RWPE2 (cell line): ENCODE data around the gene TEDC2.

Source experiments
- ATAC-seq: fragments of 200-7000 bp; cut with Tn5 transposase; 3 replicates; pipeline ENCODE4 v1.9.1; 2021; ENCODE audit warnings: low read depth
- DNase-seq: peaks from one replicate; pipeline ENCODE4 v3.0.0-alpha.2; 2020; ENCODE audit warnings: low spot score
- H3K27ac ChIP-seq: fragments of 450-650 bp; 2 replicates; pipeline ENCODE4 v1.5.1; 2017; ENCODE audit warnings: mild to moderate bottlenecking; ENCODE audit not compliant: poor library complexity, severe bottlenecking
- H3K27me3 ChIP-seq: fragments of 250-450 bp; sonication (Bioruptor Pico); 2 replicates; pipeline ENCODE4 v1.5.1; 2021; ENCODE audit warnings: mild to moderate bottlenecking, moderate library complexity; ENCODE audit not compliant: insufficient read depth, poor library complexity, severe bottlenecking
- H3K36me3 ChIP-seq: fragments of 250-450 bp; sonication (Bioruptor Pico); 2 replicates; pipeline ENCODE4 v1.5.1; 2020; ENCODE audit warnings: low read depth, mild to moderate bottlenecking, moderate library complexity
- H3K4me1 ChIP-seq: fragments of 250-450 bp; sonication (Bioruptor Pico); 2 replicates; pipeline ENCODE4 v1.5.1; 2021; ENCODE audit warnings: mild to moderate bottlenecking, moderate library complexity; ENCODE audit not compliant: insufficient read depth, poor library complexity, severe bottlenecking
- H3K4me3 ChIP-seq: fragments of 250-450 bp; sonication (Bioruptor Pico); 2 replicates; pipeline ENCODE4 v1.5.1; 2021; ENCODE audit warnings: mild to moderate bottlenecking, moderate library complexity; ENCODE audit not compliant: severe bottlenecking
- H3K9me3 ChIP-seq: fragments of 250-450 bp; sonication (Bioruptor Pico); 2 replicates; pipeline ENCODE4 v1.5.1; 2021; ENCODE audit warnings: mild to moderate bottlenecking, moderate library complexity; ENCODE audit not compliant: severe bottlenecking
- TF ChIP-seq, protein P1 (sequence below): fragments of 450-650 bp; IDR thresholded peaks from one replicate; pipeline ENCODE4 v1.5.1; 2017; ENCODE audit warnings: mild to moderate bottlenecking, moderate library complexity; ENCODE audit not compliant: poor library complexity, severe bottlenecking

TEDC2 gene

DNA sequence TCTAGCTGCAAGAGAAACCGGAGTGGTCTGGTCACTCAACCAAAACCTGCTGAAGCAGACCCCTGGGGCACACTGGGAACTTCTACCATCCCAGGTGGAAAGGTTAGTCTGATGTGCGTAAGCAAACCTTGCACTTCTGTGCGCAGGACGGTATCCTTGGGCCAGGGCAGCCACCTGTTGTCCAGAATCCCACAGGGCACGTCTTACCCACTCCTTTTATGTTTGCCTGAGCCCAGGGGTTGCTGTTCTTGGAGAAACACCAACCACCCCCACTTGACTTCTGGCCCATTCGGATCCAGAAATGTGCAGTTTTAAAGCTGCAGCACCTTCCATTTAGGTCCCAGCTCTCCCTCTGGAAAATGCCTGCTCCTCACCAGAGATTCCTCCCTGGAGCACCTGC, 33.7 kb downstream of the TEDC2 start:
- DNase-seq: no peak
- TF ChIP-seq, protein P1, sequence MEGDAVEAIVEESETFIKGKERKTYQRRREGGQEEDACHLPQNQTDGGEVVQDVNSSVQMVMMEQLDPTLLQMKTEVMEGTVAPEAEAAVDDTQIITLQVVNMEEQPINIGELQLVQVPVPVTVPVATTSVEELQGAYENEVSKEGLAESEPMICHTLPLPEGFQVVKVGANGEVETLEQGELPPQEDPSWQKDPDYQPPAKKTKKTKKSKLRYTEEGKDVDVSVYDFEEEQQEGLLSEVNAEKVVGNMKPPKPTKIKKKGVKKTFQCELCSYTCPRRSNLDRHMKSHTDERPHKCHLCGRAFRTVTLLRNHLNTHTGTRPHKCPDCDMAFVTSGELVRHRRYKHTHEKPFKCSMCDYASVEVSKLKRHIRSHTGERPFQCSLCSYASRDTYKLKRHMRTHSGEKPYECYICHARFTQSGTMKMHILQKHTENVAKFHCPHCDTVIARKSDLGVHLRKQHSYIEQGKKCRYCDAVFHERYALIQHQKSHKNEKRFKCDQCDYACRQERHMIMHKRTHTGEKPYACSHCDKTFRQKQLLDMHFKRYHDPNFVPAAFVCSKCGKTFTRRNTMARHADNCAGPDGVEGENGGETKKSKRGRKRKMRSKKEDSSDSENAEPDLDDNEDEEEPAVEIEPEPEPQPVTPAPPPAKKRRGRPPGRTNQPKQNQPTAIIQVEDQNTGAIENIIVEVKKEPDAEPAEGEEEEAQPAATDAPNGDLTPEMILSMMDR: no peak
- ATAC-seq: no peak
- 0 out of 2 replicates have a peak, but pooled peaks cover 9% of the 10 kb centered on the region for H3K36me3 ChIP-seq
- no peaks in the 10 kb centered on the region for H3K4me1 ChIP-seq
- no peak overlapping the region for H3K4me3 ChIP-seq
- H3K27me3 ChIP-seq: no peaks in the 10 kb centered on the region
- H3K9me3 ChIP-seq: no peaks in the 10 kb centered on the region
- H3K27ac ChIP-seq: no peak overlapping the region

DNA sequence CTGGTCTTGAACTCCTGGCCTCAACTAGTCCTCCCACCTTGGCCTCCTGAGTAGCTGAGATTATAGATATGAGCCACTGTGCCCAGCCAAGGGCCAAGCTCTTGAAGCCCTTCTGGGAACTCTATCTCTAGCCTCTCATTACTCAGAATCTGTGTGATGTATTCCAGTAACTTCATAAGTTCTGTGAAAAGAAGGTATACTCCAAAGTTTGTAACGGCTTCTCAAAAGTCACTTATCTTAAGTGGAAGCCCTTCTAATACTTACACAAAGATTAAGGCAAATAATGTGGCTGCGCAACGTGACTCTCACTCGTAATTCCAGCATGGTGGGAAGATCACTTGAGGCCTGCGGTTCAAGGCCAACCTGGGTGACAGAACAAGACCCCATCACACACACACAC, 34.7 kb downstream of the TEDC2 start:
- DNase-seq: no peak
- no peak for ATAC-seq
- Histone ChIP-seq H3K4me1 (no peaks in the 10 kb centered on the region), H3K36me3 (0 out of 2 replicates have a peak, but pooled peaks cover 9% of the 10 kb centered on the region), H3K27ac (no peak overlapping the region), H3K4me3 (no peak overlapping the region), H3K9me3 (no peaks in the 10 kb centered on the region), H3K27me3 (no peaks in the 10 kb centered on the region)
- TF ChIP-seq, protein P1: no peak

DNA sequence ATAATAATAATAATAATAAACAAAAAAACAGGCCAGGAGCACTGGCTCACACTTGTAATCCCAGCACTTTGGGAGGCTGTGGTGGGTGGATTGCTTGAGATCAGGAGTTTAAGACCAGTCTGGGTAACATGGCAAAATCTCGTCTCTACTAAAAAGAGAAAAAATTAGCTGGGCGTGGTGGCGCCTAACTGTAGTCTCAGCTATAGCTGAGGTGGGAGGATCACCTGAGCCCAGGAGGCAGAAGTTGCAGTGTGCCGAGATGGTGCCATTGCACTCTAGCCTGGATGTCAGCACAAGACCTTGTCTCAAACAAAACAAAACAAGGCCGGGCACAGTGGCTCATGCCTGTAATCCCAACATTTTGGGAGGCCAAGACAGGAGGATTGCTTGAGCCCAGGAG, 35.1 kb downstream of the TEDC2 start:
- 0 out of 2 replicates have a peak, but pooled peaks cover 9% of the 10 kb centered on the region for H3K36me3 ChIP-seq
- TF ChIP-seq, protein P1: no peak
- H3K4me1 ChIP-seq: no peaks in the 10 kb centered on the region
- H3K27ac ChIP-seq: no peak overlapping the region
- no peak overlapping the region for H3K4me3 ChIP-seq
- no peak for ATAC-seq
- no peaks in the 10 kb centered on the region for H3K27me3 ChIP-seq
- DNase-seq: no peak
- no peaks in the 10 kb centered on the region for H3K9me3 ChIP-seq

DNA sequence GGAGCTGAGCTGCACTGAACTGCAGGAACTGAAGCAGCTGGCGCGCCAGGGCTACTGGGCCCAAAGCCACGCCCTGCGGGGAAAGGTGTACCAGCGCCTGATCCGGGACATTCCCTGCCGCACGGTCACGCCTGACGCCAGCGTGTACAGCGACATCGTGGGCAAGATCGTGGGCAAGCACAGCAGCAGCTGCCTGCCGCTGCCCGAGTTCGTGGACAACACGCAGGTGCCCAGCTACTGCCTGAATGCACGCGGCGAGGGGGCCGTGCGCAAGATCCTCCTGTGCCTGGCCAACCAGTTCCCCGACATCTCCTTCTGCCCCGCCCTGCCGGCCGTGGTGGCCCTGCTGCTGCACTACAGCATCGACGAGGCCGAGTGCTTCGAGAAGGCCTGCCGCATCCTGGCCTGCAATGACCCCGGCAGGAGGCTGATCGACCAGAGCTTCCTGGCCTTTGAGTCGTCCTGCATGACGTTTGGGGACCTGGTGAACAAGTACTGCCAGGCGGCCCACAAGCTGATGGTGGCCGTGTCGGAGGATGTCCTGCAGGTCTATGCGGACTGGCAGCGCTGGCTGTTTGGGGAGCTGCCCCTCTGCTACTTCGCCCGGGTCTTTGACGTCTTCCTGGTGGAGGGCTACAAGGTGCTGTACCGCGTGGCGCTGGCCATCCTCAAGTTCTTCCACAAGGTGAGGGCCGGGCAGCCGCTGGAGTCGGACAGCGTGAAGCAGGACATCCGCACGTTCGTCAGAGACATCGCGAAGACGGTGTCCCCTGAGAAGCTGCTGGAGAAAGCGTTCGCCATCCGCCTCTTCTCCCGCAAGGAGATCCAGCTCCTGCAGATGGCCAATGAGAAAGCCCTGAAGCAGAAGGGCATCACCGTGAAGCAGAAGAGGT, 36.6 kb downstream of the TEDC2 start:
- 0 out of 2 replicates have a peak, but pooled peaks cover 9% of the 10 kb centered on the region for H3K36me3 ChIP-seq
- H3K27ac ChIP-seq: no peak overlapping the region
- DNase-seq (no peak), ATAC-seq (no peak)
- no peak overlapping the region for H3K4me3 ChIP-seq
- no peaks in the 10 kb centered on the region for H3K4me1 ChIP-seq
- H3K9me3 ChIP-seq: no peaks in the 10 kb centered on the region
- TF ChIP-seq, protein P1: no peak
- H3K27me3 ChIP-seq: no peaks in the 10 kb centered on the region

DNA sequence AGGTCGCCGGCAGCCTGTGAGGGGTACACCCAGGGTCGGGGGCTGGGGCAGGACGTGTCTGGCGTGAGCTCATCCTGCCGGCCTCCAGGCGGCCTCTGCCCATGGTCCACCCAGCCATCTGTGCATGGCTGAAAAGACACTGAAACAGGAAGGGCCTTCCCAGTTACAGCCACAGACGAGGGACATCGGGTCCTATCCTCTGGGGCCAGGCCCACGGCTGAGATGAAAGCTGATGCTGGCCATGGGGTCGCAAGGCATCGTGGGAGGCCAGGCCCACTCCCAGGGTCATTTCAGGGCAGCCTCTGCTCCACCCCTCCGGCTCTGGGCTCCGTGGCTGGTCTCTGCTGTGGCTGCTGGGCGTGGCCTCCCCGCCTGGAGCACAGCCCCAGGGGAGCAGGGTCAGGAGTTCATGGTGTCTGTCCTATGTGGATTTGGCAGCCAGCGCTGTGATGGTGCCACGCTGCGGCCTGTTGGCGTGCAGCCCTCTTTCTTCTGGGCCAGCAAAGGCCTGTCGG, 37.3 kb downstream of the TEDC2 start:
- H3K9me3 ChIP-seq: no peaks in the 10 kb centered on the region
- no peak overlapping the region for H3K4me3 ChIP-seq
- 0 out of 2 replicates have a peak, but pooled peaks cover 9% of the 10 kb centered on the region for H3K36me3 ChIP-seq
- DNase-seq: no peak
- no peak for ATAC-seq
- H3K27me3 ChIP-seq: no peaks in the 10 kb centered on the region
- no peak overlapping the region for H3K27ac ChIP-seq
- H3K4me1 ChIP-seq: no peaks in the 10 kb centered on the region
- TF ChIP-seq, protein P1: no peak
